HT-29 (cell line): ENCODE data around the gene DGCR2. TPM values are rescaled to one million over a fixed set of nuclear protein-coding genes. Genes with fewer than 3 reads are reported as not detected.
"Not testable (repeated sequence)": the region's sequence is repeated elsewhere in the genome, so short reads cannot be mapped to it uniquely, and the experiment has no call there.

Experiments used
- DNase-seq: peaks from one replicate; pipeline ENCODE4 v3.0.0-alpha.2; 2015; ENCODE audit warnings: low spot score
- total RNA-seq: library from RNA; depleted of rRNA; stranded (reverse); fragments of >200 nt; shearing (Covaris generic); gene quantifications from 2 replicates; pipeline ENCODE4 v1.2.3, GENCODE V29; 2014

Gene DGCR2
- total RNA-seq, 1 experiment from 2014 or later = 114 TPM

DNA sequence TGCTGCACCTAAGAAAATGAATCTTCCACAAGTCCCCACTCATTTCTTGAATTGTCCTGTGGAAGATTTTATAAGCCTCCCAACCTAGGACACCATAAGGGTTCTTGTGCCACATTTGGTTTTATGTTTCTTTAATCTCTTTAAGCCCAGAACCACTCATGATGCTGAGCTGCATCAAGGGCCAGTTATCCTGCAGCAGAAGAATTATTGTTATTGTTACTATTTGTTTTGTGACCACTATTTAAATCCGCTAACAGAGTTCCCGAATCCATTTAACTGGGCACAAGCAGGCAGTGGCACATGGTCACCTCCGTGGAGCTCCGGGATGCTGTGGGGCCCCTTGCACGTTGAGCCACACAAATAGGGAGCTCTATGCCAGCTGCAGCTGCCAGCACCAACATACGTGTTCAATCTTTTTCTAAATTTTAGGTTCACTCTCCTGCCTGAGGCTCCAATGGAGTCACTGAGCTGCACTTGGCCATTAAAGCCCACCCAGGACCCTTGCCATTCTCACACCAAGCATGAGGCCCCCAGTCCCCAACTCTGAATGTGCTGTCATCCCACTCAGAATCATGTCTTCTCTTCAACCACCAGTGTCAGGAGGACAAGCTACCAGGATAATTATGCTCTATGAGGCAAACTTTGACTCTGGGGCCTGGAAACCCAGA lies 60.6 kb downstream of the DGCR2 start:
- DNase-seq = no peak

DNA sequence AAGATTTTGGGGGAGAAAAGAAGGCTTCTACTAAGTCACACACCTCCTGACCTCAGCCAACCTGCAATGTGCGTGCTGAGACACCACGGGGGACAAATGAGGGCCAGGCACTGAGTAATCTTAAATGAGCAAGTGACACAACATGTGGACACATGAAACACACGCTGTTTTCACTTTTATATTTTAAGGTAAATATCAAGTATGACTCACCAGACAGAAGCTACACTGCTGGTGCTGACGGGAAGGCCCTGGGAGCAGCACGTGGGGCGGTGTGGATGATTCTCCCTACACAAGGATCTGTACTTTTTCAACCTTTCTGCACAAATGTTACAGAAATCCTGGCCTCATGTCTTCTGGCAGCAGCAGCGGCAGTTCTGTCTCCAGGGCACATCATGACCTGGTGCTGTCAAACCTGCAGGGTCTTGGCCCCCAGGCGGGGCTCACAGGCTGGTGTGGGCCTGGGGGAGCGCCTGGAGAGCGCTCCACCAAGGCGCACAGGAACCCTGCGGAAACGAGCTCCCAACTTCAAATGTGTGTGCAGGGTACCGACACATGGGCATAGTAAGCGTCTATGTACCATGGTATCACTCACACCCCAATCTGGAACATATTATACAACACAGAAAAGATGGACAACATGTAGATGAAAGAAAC lies 61.7 kb downstream of the DGCR2 start:
- peak; percentile 7 for DNase-seq

- DNase-seq = no peak
Measured at GRCh38 chr22:19059481-19060278, 62.5 kb downstream of the DGCR2 start.

DNA sequence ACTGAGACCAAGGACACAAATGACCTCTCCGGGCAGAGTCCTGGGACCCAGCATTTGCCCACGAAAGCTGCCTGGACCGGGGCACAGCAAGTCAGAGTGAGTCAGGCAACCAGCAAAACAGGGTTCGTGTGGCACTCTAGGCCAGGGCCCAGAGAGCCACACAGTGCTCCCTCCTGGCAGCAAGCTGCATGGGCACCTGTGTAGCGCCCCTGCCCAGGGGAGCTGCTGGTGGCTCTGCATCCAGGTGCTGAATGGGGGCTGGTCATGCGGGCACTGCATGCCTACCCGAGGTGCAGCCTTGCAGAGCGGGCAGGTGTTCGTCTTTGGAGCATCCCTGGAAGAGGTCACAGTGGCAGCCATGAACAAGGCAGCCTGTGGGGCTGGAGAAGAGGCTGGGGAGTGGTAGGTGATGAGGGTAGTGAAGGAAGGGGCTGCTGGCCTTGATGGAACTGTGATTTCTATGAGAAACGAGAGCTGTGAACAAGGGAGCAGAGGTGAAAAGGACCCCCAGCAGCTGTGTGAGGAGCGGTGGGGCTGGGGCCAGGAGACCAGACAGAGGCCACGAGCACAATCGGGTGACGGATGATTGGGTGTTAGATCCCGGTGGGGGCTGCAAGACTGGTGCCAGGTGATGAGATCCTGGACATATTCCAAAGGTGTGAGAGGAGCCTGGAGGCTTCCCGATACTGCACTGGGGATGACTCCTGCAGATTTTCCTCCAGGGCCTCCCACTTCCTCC lies 63.3 kb downstream of the DGCR2 start:
- no peak for DNase-seq

DNA sequence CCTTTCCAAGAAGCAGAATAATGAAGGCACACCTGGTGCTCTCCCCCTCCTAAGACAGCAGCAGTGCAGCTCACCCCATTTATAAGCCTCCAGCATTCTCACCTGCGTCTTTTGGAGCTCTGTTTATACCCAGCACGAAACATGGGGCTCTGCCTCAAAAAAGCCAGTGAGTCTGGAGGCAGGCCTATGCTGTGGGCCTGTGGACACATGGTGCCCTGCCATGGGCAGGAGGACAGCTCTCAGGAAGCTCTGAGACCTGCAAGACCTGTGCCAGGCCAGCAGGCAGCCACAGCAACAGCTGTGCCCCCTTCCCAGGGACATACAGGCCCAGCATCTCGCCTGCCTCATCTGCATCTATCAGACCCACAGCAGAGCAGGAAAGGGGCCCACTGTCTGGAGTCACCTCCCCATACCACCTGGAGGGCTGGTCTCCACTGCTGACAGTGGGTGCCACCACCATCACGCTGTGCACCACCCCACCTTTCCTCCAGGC lies 64.2 kb downstream of the DGCR2 start:
- no peak for DNase-seq

DNA sequence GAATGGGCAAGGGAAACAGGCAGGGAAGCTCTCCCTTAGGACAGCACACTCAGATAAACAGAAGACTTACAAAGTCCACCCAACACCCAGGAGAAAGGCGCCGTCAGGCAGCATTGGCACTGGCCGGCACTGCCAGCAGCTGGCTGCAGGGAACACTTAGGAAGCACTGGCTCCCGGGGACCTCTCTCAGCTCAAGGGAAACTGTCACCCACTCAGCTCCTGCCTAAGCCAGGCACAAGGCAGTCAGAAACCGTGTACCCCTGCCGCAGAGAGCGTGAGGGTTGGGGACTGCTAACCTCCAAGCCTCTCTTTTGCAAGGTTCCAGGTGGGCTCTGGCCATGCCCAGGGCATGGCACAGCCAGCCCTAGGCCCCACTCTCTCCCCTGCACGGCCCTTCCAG lies 64.7 kb downstream of the DGCR2 start:
- no peak for DNase-seq

GRCh38 chr22:19056951-19057401 lies 65.2 kb downstream of the DGCR2 start:
- DNase-seq = no peak

- DNase-seq = no peak
Measured at GRCh38 chr22:19055801-19056200, 66.4 kb downstream of the DGCR2 start.

DNA sequence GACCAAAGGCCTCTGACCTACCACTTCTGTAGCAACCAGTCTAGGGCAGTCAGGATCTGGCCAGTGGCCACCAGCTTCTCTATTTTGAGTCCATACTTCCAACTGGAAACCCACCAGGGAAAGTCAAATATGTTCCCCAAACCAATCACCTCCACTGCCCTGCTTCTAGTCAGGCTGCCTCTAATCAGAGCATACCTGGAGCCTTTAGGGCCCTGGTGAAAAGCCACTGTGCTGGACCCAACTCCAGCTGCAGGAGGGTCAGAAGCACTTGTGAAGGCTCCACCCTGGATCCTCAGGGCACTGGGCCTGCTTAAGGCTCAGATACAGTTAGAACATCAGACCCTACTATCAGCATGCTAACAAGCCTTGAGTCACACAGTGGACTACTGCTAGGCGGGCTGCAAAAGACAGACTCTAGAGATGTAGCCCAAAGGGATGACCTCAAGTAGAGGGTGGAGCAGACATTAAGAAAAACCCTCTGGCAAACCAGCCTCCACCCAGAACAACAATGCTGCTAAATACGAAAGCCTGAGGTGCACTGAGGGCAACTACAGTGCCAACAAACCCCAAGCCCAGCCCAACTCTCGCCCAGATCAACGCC lies 69.2 kb downstream of the DGCR2 start:
- DNase-seq = no peak

GRCh38 chr22:19051381-19052072 lies 70.7 kb downstream of the DGCR2 start:
- no peak for DNase-seq

- not testable (repeated sequence) for DNase-seq
Measured at GRCh38 chr22:19050847-19051246, 71.4 kb downstream of the DGCR2 start.

DNA sequence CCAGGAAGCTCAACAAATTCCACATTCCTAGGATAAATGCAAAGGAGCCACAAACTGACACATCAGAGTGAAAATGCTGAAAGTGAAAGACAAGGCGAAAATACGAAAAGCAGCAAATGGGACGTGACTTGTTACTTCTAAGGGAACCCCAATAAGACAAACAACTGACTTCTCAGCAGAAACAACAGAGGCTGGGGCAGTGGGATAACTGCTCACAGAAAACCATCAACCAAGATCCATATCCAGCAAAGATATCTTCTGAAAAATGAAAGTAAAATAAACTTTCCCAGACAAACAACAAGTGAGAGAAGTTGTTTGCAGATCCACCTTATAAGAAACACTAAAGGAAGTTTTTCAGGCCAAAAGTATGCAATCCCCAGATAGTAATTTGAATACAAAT lies 72.1 kb downstream of the DGCR2 start:
- DNase-seq = no peak

DNA sequence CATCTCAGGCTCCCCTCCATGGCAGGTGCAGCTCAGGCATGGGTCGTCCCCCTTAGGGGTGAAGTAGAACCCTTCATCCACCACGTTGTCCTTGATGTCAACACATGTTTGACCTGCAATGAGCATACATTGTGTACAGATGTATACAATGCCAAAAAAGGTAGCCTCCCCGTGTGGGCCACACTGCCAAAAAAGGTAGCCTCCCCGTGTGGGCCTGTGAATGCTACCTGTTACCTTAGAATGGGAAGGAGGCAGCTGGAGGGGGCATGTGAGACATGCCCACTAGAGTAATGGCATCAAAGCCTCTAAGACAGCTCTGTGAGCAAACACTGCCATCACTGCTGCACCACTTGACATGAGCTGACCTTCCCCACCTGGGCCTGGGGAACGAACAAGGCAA lies 73.7 kb downstream of the DGCR2 start:
- no peak for DNase-seq

- no peak for DNase-seq
Measured at GRCh38 chr22:19047993-19048392, 74.2 kb downstream of the DGCR2 start.

GRCh38 chr22:19046719-19047609 lies 75.2 kb downstream of the DGCR2 start:
- DNase-seq = no peak

DNA sequence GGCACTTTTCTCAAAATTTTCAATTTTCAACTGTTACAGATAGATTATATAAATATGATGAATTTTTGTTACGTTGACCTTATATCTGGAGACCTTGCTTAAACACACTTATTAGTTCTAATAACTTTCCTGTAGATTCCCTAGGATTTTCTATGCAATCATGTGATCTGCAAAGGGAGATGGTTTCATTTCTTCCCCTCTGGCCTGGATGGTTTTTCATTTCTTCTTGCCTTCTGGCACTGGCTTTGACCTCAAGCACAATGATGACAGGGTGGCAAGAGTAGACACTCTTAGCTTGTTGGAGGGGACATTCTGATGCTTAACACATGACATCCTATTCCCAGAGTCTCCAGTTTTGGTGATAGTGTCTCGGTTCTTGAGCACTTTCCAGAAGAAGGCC lies 75.9 kb downstream of the DGCR2 start:
- no peak for DNase-seq

- no peak for DNase-seq
Measured at GRCh38 chr22:19045094-19045493, 77.1 kb downstream of the DGCR2 start.

DNA sequence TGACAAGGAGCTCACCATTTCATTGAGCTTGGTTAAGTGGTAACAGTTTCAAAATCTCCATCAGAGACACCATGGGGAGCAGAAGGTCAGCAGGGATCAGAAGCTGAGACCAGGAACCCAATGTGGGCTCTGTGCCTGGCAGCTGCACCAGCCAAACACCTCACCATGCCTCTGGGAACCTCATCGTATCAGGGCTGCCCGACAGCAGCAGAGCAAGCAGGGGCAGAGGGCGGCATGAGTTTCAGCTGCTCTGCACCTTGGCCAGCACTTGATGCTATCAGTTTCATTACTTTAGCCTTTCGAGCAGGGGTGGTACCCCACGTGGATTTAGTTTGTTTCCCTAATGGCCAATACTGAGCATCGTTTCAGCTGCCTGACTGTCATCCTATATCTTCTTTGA lies 77.8 kb downstream of the DGCR2 start:
- no peak for DNase-seq
